H9 (cell line): Measurements from ENCODE around the gene SH2D6. TPM values are rescaled to one million over a fixed set of nuclear protein-coding genes. Genes with fewer than 3 reads are reported as not detected.

Experiments used
- DNase-seq: peaks from one replicate; pipeline ENCODE4 v3.0.0-alpha.2; 2017
- H2AFZ ChIP-seq: one replicate; pipeline ENCODE4 v1.6.1; 2013; ENCODE audit warnings: mild to moderate bottlenecking, low read length, control low read depth, moderate library complexity
- H2AK5ac ChIP-seq: 2 replicates; pipeline ENCODE4 v1.6.1; 2013; ENCODE audit warnings: low read length, control low read depth, mixed read lengths; ENCODE audit not compliant: insufficient read length
- H2BK120ac ChIP-seq: one replicate; pipeline ENCODE4 v1.6.1; 2013; ENCODE audit warnings: low read depth, mild to moderate bottlenecking, low read length, control low read depth, inconsistent platforms; ENCODE audit not compliant: poor library complexity, severe bottlenecking
- H2BK12ac ChIP-seq: 2 replicates; pipeline ENCODE4 v1.6.1; 2013; ENCODE audit warnings: low read length, control low read depth, mixed read lengths, low read depth; ENCODE audit not compliant: insufficient read length
- H2BK15ac ChIP-seq: 2 replicates; pipeline ENCODE4 v1.6.1; 2013; ENCODE audit warnings: low read depth, low read length, control low read depth
- H2BK20ac ChIP-seq: one replicate; pipeline ENCODE4 v1.6.1; 2013; ENCODE audit warnings: low read depth, mild to moderate bottlenecking, low read length, control low read depth, inconsistent platforms; ENCODE audit not compliant: poor library complexity, severe bottlenecking
- H2BK5ac ChIP-seq: 2 replicates; pipeline ENCODE4 v1.6.1; 2013; ENCODE audit warnings: low read length, control low read depth, mixed read lengths; ENCODE audit not compliant: insufficient read length
- H3K14ac ChIP-seq: 2 replicates; pipeline ENCODE4 v1.6.1; 2013; ENCODE audit warnings: low read length, control low read depth; ENCODE audit not compliant: insufficient read depth
- H3K18ac ChIP-seq: 2 replicates; pipeline ENCODE4 v1.6.1; 2013; ENCODE audit warnings: low read depth, mild to moderate bottlenecking, mixed read lengths, low read length, control low read depth; ENCODE audit not compliant: insufficient read length
- H3K23ac ChIP-seq: 2 replicates; pipeline ENCODE4 v1.6.1; 2013; ENCODE audit warnings: low read length, control low read depth, mixed read lengths, low read depth; ENCODE audit not compliant: insufficient read length
- H3K23me2 ChIP-seq: 2 replicates; pipeline ENCODE4 v1.6.1; 2013; ENCODE audit warnings: low read depth, mild to moderate bottlenecking, mixed read lengths, low read length, control low read depth; ENCODE audit not compliant: insufficient read length, poor library complexity, severe bottlenecking
- H3K27ac ChIP-seq: 2 replicates; pipeline ENCODE4 v1.5.1; 2013; ENCODE audit warnings: low read length, control low read depth, mixed read lengths, low read depth; ENCODE audit not compliant: insufficient read length
- H3K27me3 ChIP-seq: 2 replicates; pipeline ENCODE4 v1.6.1; 2013; ENCODE audit warnings: low read length, control low read depth, inconsistent platforms; ENCODE audit not compliant: insufficient read depth
- H3K4ac ChIP-seq: 2 replicates; pipeline ENCODE4 v1.6.1; 2013; ENCODE audit warnings: low read depth, mild to moderate bottlenecking, control low read depth, inconsistent platforms, low read length, moderate library complexity
- H3K4me1 ChIP-seq: 2 replicates; pipeline ENCODE4 v1.6.1; 2013; ENCODE audit warnings: low read length, control low read depth, inconsistent platforms; ENCODE audit not compliant: insufficient read depth
- H3K4me2 ChIP-seq: 2 replicates; pipeline ENCODE4 v1.6.1; 2013; ENCODE audit warnings: low read length, control low read depth, mixed read lengths; ENCODE audit not compliant: insufficient read length, insufficient read depth
- H3K56ac ChIP-seq: 2 replicates; pipeline ENCODE4 v1.6.1; 2013; ENCODE audit warnings: low read depth, mild to moderate bottlenecking, mixed read lengths, low read length, control low read depth; ENCODE audit not compliant: insufficient read length
- H3K79me1 ChIP-seq: 2 replicates; pipeline ENCODE4 v1.6.1; 2013; ENCODE audit warnings: low read depth, mild to moderate bottlenecking, moderate library complexity, low read length, control low read depth, inconsistent platforms; ENCODE audit not compliant: insufficient read depth, poor library complexity, severe bottlenecking
- H3K79me2 ChIP-seq: 2 replicates; pipeline ENCODE4 v1.6.1; 2013; ENCODE audit warnings: low read length, control low read depth, inconsistent platforms; ENCODE audit not compliant: insufficient read depth
- H3K9ac ChIP-seq: 2 replicates; pipeline ENCODE4 v1.6.1; 2013; ENCODE audit warnings: low read length, control low read depth, mixed read lengths; ENCODE audit not compliant: insufficient read length; ENCODE audit errors: extremely low read depth
- H3K9me3 ChIP-seq: one replicate; pipeline ENCODE4 v1.6.1; 2013; ENCODE audit warnings: low read depth, low read length, inconsistent platforms; ENCODE audit not compliant: control insufficient read depth
- H3T11ph ChIP-seq: one replicate; pipeline ENCODE4 v1.6.1; 2013; ENCODE audit warnings: mild to moderate bottlenecking, low read length, control low read depth, inconsistent platforms
- H4K20me1 ChIP-seq: one replicate; pipeline ENCODE4 v1.6.1; 2013; ENCODE audit not compliant: control insufficient read depth, insufficient read length, insufficient read depth
- H4K5ac ChIP-seq: 2 replicates; pipeline ENCODE4 v1.6.1; 2013; ENCODE audit warnings: low read depth, mild to moderate bottlenecking, mixed read lengths, low read length, control low read depth; ENCODE audit not compliant: insufficient read length
- H4K8ac ChIP-seq: replicated peaks from 2 replicates; pipeline ENCODE4 v1.6.1; 2013; ENCODE audit warnings: low read length, control low read depth, mixed read lengths, low read depth; ENCODE audit not compliant: insufficient read length
- H4K91ac ChIP-seq: 2 replicates; pipeline ENCODE4 v1.6.1; 2013; ENCODE audit warnings: low read depth, mild to moderate bottlenecking, moderate library complexity, mixed read lengths, low read length, control low read depth; ENCODE audit not compliant: insufficient read length
- H3K27ac Mint-ChIP-seq, 3 experiments: 2 replicates in 2 of 3; 3 replicates in 1 of 3; pipeline ENCODE4 v1.8.0; 2020 to 2021; ENCODE audit warnings: mixed read lengths in 3 of 3, mild to moderate bottlenecking in 1 of 3, moderate library complexity in 1 of 3
- H3K27me3 Mint-ChIP-seq: 2 replicates; pipeline ENCODE4 v1.8.0; 2021; ENCODE audit warnings: low read depth, mild to moderate bottlenecking, moderate library complexity, mixed read lengths
- H3K36me3 Mint-ChIP-seq, 3 experiments: 2 replicates in 2 of 3; 3 replicates in 1 of 3; pipeline ENCODE4 v1.8.0; 2020 to 2021; ENCODE audit warnings: low read depth in 3 of 3, mixed read lengths in 3 of 3; ENCODE audit not compliant: insufficient read depth in 1 of 3
- H3K4me1 Mint-ChIP-seq, 2 experiments: 2 replicates each; pipeline ENCODE4 v1.8.0; 2020; ENCODE audit warnings: mixed read lengths in 2 of 2
- H3K4me3 Mint-ChIP-seq, 2 experiments: 2 replicates in 1 of 2; 3 replicates in 1 of 2; pipeline ENCODE4 v1.8.0; 2020 to 2021; ENCODE audit warnings: mild to moderate bottlenecking in 2 of 2, mixed read lengths in 2 of 2, moderate library complexity in 1 of 2
- H3K9me3 Mint-ChIP-seq, 2 experiments: 2 replicates in 1 of 2; 3 replicates in 1 of 2; pipeline ENCODE4 v1.8.0; 2020; ENCODE audit warnings: mild to moderate bottlenecking in 2 of 2, mixed read lengths in 2 of 2, moderate library complexity in 1 of 2
- WGBS: extraction: QIAGEN DNeasy Blood & Tissue Kit; methylation state at CpG from one replicate; pipeline ENCODE4 v1.1.7; 2013; ENCODE audit warnings: missing lambda C conversion rate, low lambda C conversion rate, mixed read lengths; ENCODE audit not compliant: insufficient read length; ENCODE audit errors: extremely low coverage; 5-methylcytosine and 5-hydroxymethylcytosine counted together
- total RNA-seq: library from RNA; stranded (reverse); gene quantifications from 2 replicates; pipeline ENCODE4 v1.2.1, GENCODE V29; 2021
- TF ChIP-seq, protein P1 (sequence below): fragments of 200-600 bp; sonication (generic); conservative IDR thresholded peaks from 3 replicates; pipeline ENCODE4 v1.8.0; 2021; ENCODE audit warnings: antibody characterized with exemption, mild to moderate bottlenecking

Gene SH2D6
- total RNA-seq, 1 experiment from 2014 or later = 0.61 TPM

DNA sequence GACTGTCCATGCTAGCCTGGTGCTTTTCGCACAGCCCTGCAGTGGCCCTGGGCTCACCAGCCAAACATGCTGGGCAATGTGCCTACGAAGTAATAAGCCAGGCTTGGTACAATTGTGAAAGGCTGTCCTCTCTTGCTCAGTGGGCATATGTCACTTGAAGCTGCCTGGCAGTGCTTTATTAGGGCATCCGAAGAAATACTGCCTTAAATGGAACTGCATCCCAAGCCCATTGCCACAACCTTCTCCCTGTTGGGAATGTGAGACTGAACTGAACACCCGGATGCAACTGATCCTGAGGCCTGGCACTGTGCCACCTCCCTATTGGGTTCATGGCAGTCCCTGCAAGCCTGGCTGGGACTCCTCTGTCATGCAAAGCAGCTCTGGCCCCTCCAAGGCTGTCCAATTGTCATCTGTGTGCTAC is 24.2 kb upstream of the SH2D6 start:
- Mint-ChIP-seq H3K4me3 (no peak overlapping the region), H3K9me3 (no peaks in the 10 kb centered on the region), H3K36me3 (peaks cover 4 to 13% (median 4%) of the 10 kb centered on the region in 3 experiments; a peak in 6 of 7 replicates), H3K27me3 (no peaks in the 10 kb centered on the region), H3K4me1 (peaks cover 16 to 17% of the 10 kb centered on the region in 2 experiments), H3K27ac (peak overlapping the region in 1 of 3 experiments; percentile 67; a peak in 1 of 7 replicates)
- H4K20me1 ChIP-seq = no peaks in the 10 kb centered on the region
- no peak overlapping the region for H2AFZ ChIP-seq
- no peak overlapping the region for H3T11ph ChIP-seq
- H3K4ac ChIP-seq = no peak overlapping the region
- no peak overlapping the region for H2BK12ac ChIP-seq
- H3K14ac ChIP-seq = no peak overlapping the region
- H3K4me1 ChIP-seq = no peaks in the 10 kb centered on the region
- H4K5ac ChIP-seq = no peak overlapping the region
- H2AK5ac ChIP-seq = no peak overlapping the region
- TF ChIP-seq, protein P1, sequence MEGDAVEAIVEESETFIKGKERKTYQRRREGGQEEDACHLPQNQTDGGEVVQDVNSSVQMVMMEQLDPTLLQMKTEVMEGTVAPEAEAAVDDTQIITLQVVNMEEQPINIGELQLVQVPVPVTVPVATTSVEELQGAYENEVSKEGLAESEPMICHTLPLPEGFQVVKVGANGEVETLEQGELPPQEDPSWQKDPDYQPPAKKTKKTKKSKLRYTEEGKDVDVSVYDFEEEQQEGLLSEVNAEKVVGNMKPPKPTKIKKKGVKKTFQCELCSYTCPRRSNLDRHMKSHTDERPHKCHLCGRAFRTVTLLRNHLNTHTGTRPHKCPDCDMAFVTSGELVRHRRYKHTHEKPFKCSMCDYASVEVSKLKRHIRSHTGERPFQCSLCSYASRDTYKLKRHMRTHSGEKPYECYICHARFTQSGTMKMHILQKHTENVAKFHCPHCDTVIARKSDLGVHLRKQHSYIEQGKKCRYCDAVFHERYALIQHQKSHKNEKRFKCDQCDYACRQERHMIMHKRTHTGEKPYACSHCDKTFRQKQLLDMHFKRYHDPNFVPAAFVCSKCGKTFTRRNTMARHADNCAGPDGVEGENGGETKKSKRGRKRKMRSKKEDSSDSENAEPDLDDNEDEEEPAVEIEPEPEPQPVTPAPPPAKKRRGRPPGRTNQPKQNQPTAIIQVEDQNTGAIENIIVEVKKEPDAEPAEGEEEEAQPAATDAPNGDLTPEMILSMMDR = no peak
- no peak overlapping the region for H2BK120ac ChIP-seq
- H3K4me2 ChIP-seq = no peak overlapping the region
- H3K56ac ChIP-seq = no peak overlapping the region
- no peak overlapping the region for H2BK15ac ChIP-seq
- DNase-seq = no peak
- no peak overlapping the region for H3K23ac ChIP-seq
- H2BK20ac ChIP-seq = no peak overlapping the region
- H3K23me2 ChIP-seq = no peaks in the 10 kb centered on the region
- no peaks in the 10 kb centered on the region for H3K79me2 ChIP-seq
- H3K9me3 ChIP-seq = no peaks in the 10 kb centered on the region
- no peak overlapping the region for H3K27ac ChIP-seq
- H3K9ac ChIP-seq = no peak overlapping the region
- no peaks in the 10 kb centered on the region for H3K27me3 ChIP-seq
- no peak overlapping the region for H3K18ac ChIP-seq
- no peak overlapping the region for H4K91ac ChIP-seq
- no peak overlapping the region for H4K8ac ChIP-seq
- no peaks in the 10 kb centered on the region for H3K79me1 ChIP-seq
- H2BK5ac ChIP-seq = no peak overlapping the region
- WGBS = no CpG with 5 or more reads among the region's 4 CpGs
